WTC11 (cell line): Measurements from ENCODE around the gene DPP9. TPM values are rescaled to one million over a fixed set of nuclear protein-coding genes. Genes with fewer than 3 reads are reported as not detected.

ENCODE experiments used
- ATAC-seq: fragments of 200-7000 bp; cut with Tn5 transposase; 2 replicates; pipeline ENCODE4 v1.10.0; 2021; ENCODE audit warnings: mild to moderate bottlenecking, moderate library complexity
- CTCF ChIA-PET: fragments of 300-600 bp; sonication (Branson Sonifier 250); formaldehyde crosslinking; loops from one replicate; lab custom pipeline; 2021; ENCODE audit warnings: antibody characterized with exemption; lab: Charles Lee
- POLR2A ChIA-PET: fragments of 350-600 bp; sonication (Branson Sonifier 250); formaldehyde crosslinking; loops from one replicate; lab custom pipeline; 2021; ENCODE audit warnings: antibody characterized with exemption; lab: Charles Lee
- DNase-seq: peaks from one replicate; pipeline ENCODE4 v3.0.0; 2021; ENCODE audit warnings: low spot score
- H3K27ac Mint-ChIP-seq: 2 replicates; pipeline ENCODE4 v1.8.0; 2021; ENCODE audit warnings: mixed read lengths
- H3K27me3 Mint-ChIP-seq: 2 replicates; pipeline ENCODE4 v1.8.0; 2021; ENCODE audit warnings: low read depth, mild to moderate bottlenecking, moderate library complexity, mixed read lengths
- H3K36me3 Mint-ChIP-seq: 2 replicates; pipeline ENCODE4 v1.8.0; 2021; ENCODE audit warnings: mixed read lengths
- H3K4me1 Mint-ChIP-seq: 2 replicates; pipeline ENCODE4 v1.8.0; 2022; ENCODE audit warnings: mixed read lengths
- H3K4me3 Mint-ChIP-seq: 2 replicates; pipeline ENCODE4 v1.8.0; 2021; ENCODE audit warnings: mild to moderate bottlenecking, moderate library complexity, mixed read lengths
- H3K9me3 Mint-ChIP-seq: 2 replicates; pipeline ENCODE4 v1.8.0; 2021; ENCODE audit warnings: mixed read lengths
- CREM ChIP-seq: sonication (generic); formaldehyde crosslinking; IDR thresholded peaks from 2 replicates; pipeline ENCODE4 v1.8.1; 2022; ENCODE audit warnings: mild to moderate bottlenecking, missing genetic modification reagents, moderate library complexity
- ETV6 ChIP-seq: sonication (generic); formaldehyde crosslinking; IDR thresholded peaks from 2 replicates; pipeline ENCODE4 v1.8.1; 2022; ENCODE audit warnings: mild to moderate bottlenecking, missing genetic modification reagents
- FOXP1 ChIP-seq: sonication (generic); formaldehyde crosslinking; IDR thresholded peaks from 2 replicates; pipeline ENCODE4 v1.8.0; 2022; ENCODE audit warnings: missing genetic modification reagents, mild to moderate bottlenecking, moderate library complexity, borderline replicate concordance
- GABPB1 ChIP-seq: sonication (generic); formaldehyde crosslinking; IDR thresholded peaks from 2 replicates; pipeline ENCODE4 v1.8.1; 2023; ENCODE audit warnings: mild to moderate bottlenecking, missing genetic modification reagents
- HMGA2 ChIP-seq: fragments of 250-450 bp; sonication (Bioruptor Pico); IDR thresholded peaks from 2 replicates; pipeline ENCODE4 v1.4.0; 2021; ENCODE audit warnings: mild to moderate bottlenecking, moderate library complexity
- KAT7 ChIP-seq: sonication (generic); formaldehyde crosslinking; IDR thresholded peaks from 2 replicates; pipeline ENCODE4 v1.8.1; 2023; ENCODE audit warnings: missing genetic modification reagents, mild to moderate bottlenecking, borderline replicate concordance
- MAX ChIP-seq: sonication (generic); formaldehyde crosslinking; IDR thresholded peaks from 2 replicates; pipeline ENCODE4 v1.8.0; 2022; ENCODE audit warnings: mild to moderate bottlenecking, missing genetic modification reagents
- NFATC4 ChIP-seq: fragments of 250-450 bp; sonication (Bioruptor Pico); IDR thresholded peaks from 2 replicates; pipeline ENCODE4 v1.9.0; 2021; ENCODE audit warnings: mild to moderate bottlenecking
- NR2C2 ChIP-seq: sonication (generic); formaldehyde crosslinking; IDR thresholded peaks from 2 replicates; pipeline ENCODE4 v1.8.0; 2022; ENCODE audit warnings: mild to moderate bottlenecking, missing genetic modification reagents
- NR3C1 ChIP-seq: sonication (generic); formaldehyde crosslinking; conservative IDR thresholded peaks from 2 replicates; pipeline ENCODE4 v1.8.1; 2023; ENCODE audit warnings: low read depth, mild to moderate bottlenecking, missing genetic modification reagents
- OVOL2 ChIP-seq: fragments of 250-450 bp; sonication (Bioruptor Pico); IDR thresholded peaks from 2 replicates; pipeline ENCODE4 v1.9.0; 2021; ENCODE audit warnings: mild to moderate bottlenecking, borderline replicate concordance
- PRRX2 ChIP-seq: fragments of 250-450 bp; sonication (Bioruptor Pico); IDR thresholded peaks from 2 replicates; pipeline ENCODE4 v1.8.0; 2021; ENCODE audit warnings: mild to moderate bottlenecking
- RELA ChIP-seq: sonication (generic); formaldehyde crosslinking; IDR thresholded peaks from 2 replicates; pipeline ENCODE4 v1.8.1; 2022; ENCODE audit warnings: missing genetic modification reagents, mild to moderate bottlenecking, borderline replicate concordance
- SOX15 ChIP-seq: fragments of 250-450 bp; sonication (Bioruptor Pico); IDR thresholded peaks from 2 replicates; pipeline ENCODE4 v1.9.0; 2021; ENCODE audit warnings: mild to moderate bottlenecking
- TEAD4 ChIP-seq: sonication (generic); formaldehyde crosslinking; IDR thresholded peaks from 2 replicates; pipeline ENCODE4 v1.8.0; 2022; ENCODE audit warnings: mild to moderate bottlenecking, missing genetic modification reagents
- ZBTB43 ChIP-seq: sonication (generic); formaldehyde crosslinking; IDR thresholded peaks from 2 replicates; pipeline ENCODE4 v1.8.1; 2023; ENCODE audit warnings: mild to moderate bottlenecking, missing genetic modification reagents
- ZNF121 ChIP-seq: sonication (generic); formaldehyde crosslinking; IDR thresholded peaks from 2 replicates; pipeline ENCODE4 v1.8.0; 2023; ENCODE audit warnings: missing genetic modification reagents
- ZNF317 ChIP-seq: sonication (generic); formaldehyde crosslinking; IDR thresholded peaks from 2 replicates; pipeline ENCODE4 v1.8.1; 2023; ENCODE audit warnings: low read depth, mild to moderate bottlenecking, moderate library complexity, missing genetic modification reagents, borderline replicate concordance
- ZNF396 ChIP-seq: fragments of 250-450 bp; sonication (Bioruptor Pico); IDR thresholded peaks from 2 replicates; pipeline ENCODE4 v1.8.0; 2021; ENCODE audit warnings: mild to moderate bottlenecking, moderate library complexity, borderline replicate concordance
- ZNF416 ChIP-seq: fragments of 250-450 bp; sonication (Bioruptor Pico); IDR thresholded peaks from 2 replicates; pipeline ENCODE4 v1.9.0; 2021; ENCODE audit warnings: mild to moderate bottlenecking, inconsistent platforms
- ZNF423 ChIP-seq: fragments of 250-450 bp; sonication (Bioruptor Pico); IDR thresholded peaks from 2 replicates; pipeline ENCODE4 v2.1.2; 2022; ENCODE audit warnings: mild to moderate bottlenecking, moderate library complexity
- total RNA-seq: library from RNA; stranded (reverse); gene quantifications from 3 replicates; pipeline ENCODE4 v1.2.3, GENCODE V29; 2021
- TF ChIP-seq, protein P1 (sequence below): sonication (generic); formaldehyde crosslinking; IDR thresholded peaks from 2 replicates; pipeline ENCODE4 v1.8.0; 2023; ENCODE audit warnings: missing genetic modification reagents
- TF ChIP-seq, protein P2 (sequence below): sonication (generic); formaldehyde crosslinking; IDR thresholded peaks from 2 replicates; pipeline ENCODE4 v1.8.1; 2023; ENCODE audit warnings: mild to moderate bottlenecking, missing genetic modification reagents, borderline replicate concordance

Gene DPP9
- total RNA-seq, 1 experiment from 2014 or later = 52.9 TPM

- peak; percentile 27; the same call in 1 of the 2 replicates for TF ChIP-seq GABPB1 (CRISPR knock-in tag)
- no peak for TF ChIP-seq MAX (CRISPR knock-in tag)
- no peak for TF ChIP-seq ZNF423 (CRISPR knock-in tag)
- TF ChIP-seq ZBTB43 (CRISPR knock-in tag) = no peak
- TF ChIP-seq RELA (CRISPR knock-in tag) = no peak
- no peak for TF ChIP-seq HMGA2 (CRISPR knock-in tag)
- no peak overlapping the region for H3K4me3 Mint-ChIP-seq
- ATAC-seq (no peak), DNase-seq (no peak)
- ChIA-PET CTCF (no interaction called here), POLR2A (no interaction called here)
- peaks cover 26% of the 10 kb centered on the region for H3K36me3 Mint-ChIP-seq
- H3K27me3 Mint-ChIP-seq = no peaks in the 10 kb centered on the region
- H3K27ac Mint-ChIP-seq = no peak overlapping the region; the same call in 1 of the 2 replicates
- H3K4me1 Mint-ChIP-seq = no peaks in the 10 kb centered on the region
- no peaks in the 10 kb centered on the region for H3K9me3 Mint-ChIP-seq
These were observed 18.1 kb downstream of the DPP9 start for GRCh38 chr19:4705413-4706131.

- Mint-ChIP-seq H3K27me3 (no peaks in the 10 kb centered on the region), H3K4me1 (no peaks in the 10 kb centered on the region), H3K4me3 (no peak overlapping the region), H3K9me3 (no peaks in the 10 kb centered on the region), H3K27ac (no peak overlapping the region), H3K36me3 (peaks cover 25% of the 10 kb centered on the region)
- ChIA-PET CTCF (interaction anchor here (0.6 kb wide), 1 partner anchor 210 kb away, joined by 3 read pairs; no protein-coding TSS in a partner anchor), POLR2A (no interaction called here)
- ATAC-seq (no peak), DNase-seq (no peak)
- TF ChIP-seq OVOL2 (CRISPR knock-in tag) (no peak), TEAD4 (CRISPR knock-in tag) (no peak), ZNF317 (CRISPR knock-in tag) (no peak), NFATC4 (CRISPR knock-in tag) (no peak), PRRX2 (CRISPR knock-in tag) (no peak), CREM (CRISPR knock-in tag) (no peak), SOX15 (CRISPR knock-in tag) (no peak), ZNF121 (CRISPR knock-in tag) (no peak), ETV6 (CRISPR knock-in tag) (no peak)
These were observed 19.3 kb downstream of the DPP9 start for GRCh38 chr19:4704317-4704673.

DNA sequence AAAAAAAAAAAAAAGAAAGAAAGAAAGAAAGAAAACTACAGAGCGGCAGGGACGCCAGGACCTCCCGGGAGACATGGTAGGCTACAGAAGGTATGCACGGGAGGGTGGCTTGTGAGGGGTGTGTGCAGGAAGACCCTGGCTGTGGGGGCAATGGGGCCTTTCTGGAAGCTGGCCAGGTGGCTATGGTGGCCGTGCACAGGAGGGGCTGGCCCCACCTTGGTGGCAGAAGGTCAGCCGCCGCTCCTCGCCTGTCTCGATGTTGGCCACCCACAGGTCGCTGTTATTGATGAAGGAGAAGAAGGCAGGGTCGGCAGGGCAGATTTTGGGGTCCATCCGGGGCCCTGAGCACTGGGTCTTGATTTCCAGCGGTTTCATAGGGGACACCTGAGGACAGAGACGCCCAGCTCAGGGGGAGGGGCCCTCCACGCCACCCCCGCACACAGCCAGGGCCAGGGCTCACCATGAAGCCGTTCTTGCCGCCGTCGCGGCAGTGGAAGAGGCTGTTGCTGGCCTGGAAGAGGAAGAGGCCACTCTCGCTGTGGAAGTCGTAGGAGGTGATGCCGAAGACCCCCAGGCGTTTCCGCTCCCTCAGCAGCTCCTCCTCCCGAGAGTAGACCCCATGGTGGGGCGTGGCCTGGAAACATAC, 19.8 kb downstream of the DPP9 start:
- ChIA-PET POLR2A (interaction anchor here (0.7 kb wide), 1 partner anchor 198 kb away, joined by 3 read pairs; no protein-coding TSS in a partner anchor), CTCF (interaction anchor here (0.6 kb wide), 1 partner anchor 37 kb away, joined by 3 read pairs; no protein-coding TSS in a partner anchor)
- no peaks in the 10 kb centered on the region for H3K9me3 Mint-ChIP-seq
- no peaks in the 10 kb centered on the region for H3K4me1 Mint-ChIP-seq
- H3K27me3 Mint-ChIP-seq = no peaks in the 10 kb centered on the region
- no peak for DNase-seq
- H3K36me3 Mint-ChIP-seq = peaks cover 22% of the 10 kb centered on the region
- TF ChIP-seq, protein P1, sequence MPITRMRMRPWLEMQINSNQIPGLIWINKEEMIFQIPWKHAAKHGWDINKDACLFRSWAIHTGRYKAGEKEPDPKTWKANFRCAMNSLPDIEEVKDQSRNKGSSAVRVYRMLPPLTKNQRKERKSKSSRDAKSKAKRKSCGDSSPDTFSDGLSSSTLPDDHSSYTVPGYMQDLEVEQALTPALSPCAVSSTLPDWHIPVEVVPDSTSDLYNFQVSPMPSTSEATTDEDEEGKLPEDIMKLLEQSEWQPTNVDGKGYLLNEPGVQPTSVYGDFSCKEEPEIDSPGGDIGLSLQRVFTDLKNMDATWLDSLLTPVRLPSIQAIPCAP (CRISPR knock-in tag) = no peak
- no peak for TF ChIP-seq KAT7 (CRISPR knock-in tag)
- no peak for TF ChIP-seq ZNF396 (CRISPR knock-in tag)
- no peak for TF ChIP-seq ZNF317 (CRISPR knock-in tag)
- no peak for TF ChIP-seq NR3C1 (CRISPR knock-in tag)
- TF ChIP-seq FOXP1 = no peak
- no peak for TF ChIP-seq RELA (CRISPR knock-in tag)
- no peak for TF ChIP-seq NR2C2
- TF ChIP-seq, protein P2, sequence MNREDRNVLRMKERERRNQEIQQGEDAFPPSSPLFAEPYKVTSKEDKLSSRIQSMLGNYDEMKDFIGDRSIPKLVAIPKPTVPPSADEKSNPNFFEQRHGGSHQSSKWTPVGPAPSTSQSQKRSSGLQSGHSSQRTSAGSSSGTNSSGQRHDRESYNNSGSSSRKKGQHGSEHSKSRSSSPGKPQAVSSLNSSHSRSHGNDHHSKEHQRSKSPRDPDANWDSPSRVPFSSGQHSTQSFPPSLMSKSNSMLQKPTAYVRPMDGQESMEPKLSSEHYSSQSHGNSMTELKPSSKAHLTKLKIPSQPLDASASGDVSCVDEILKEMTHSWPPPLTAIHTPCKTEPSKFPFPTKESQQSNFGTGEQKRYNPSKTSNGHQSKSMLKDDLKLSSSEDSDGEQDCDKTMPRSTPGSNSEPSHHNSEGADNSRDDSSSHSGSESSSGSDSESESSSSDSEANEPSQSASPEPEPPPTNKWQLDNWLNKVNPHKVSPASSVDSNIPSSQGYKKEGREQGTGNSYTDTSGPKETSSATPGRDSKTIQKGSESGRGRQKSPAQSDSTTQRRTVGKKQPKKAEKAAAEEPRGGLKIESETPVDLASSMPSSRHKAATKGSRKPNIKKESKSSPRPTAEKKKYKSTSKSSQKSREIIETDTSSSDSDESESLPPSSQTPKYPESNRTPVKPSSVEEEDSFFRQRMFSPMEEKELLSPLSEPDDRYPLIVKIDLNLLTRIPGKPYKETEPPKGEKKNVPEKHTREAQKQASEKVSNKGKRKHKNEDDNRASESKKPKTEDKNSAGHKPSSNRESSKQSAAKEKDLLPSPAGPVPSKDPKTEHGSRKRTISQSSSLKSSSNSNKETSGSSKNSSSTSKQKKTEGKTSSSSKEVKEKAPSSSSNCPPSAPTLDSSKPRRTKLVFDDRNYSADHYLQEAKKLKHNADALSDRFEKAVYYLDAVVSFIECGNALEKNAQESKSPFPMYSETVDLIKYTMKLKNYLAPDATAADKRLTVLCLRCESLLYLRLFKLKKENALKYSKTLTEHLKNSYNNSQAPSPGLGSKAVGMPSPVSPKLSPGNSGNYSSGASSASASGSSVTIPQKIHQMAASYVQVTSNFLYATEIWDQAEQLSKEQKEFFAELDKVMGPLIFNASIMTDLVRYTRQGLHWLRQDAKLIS (CRISPR knock-in tag) = no peak
- no peak for TF ChIP-seq PRRX2 (CRISPR knock-in tag)
- TF ChIP-seq MAX (CRISPR knock-in tag) = no peak
- TF ChIP-seq ZNF416 (CRISPR knock-in tag) = no peak
- no peak for ATAC-seq
- no peak overlapping the region for H3K27ac Mint-ChIP-seq
- no peak overlapping the region for H3K4me3 Mint-ChIP-seq
